ENCODE measurements around the gene DCPS.

The DCPS gene

GRCh38 chr11:126328938-126329643 lies 25.2 kb downstream of the DCPS start:
- no peak for DNase-seq

GRCh38 chr11:126329644-126330211 lies 25.9 kb downstream of the DCPS start:
- DNase-seq, result no peak

DNA sequence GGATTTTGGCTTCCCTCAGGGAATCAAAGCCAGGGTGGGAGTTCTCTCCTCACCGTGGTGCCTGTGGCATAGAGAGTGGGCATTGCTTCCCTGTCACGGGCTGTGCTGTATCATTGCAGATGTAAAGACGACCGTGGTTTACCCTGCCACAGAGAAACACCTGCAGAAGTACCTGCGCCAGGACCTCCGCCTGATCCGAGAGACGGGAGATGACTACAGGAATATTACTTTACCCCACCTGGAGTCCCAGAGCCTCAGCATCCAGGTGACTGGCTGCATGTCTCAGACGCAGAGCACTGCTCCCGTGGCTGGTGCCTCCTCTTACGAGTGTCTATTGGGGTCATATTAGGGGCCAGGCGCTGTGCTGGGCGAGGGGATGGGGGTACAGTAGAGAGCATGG lies 27.4 kb downstream of the DCPS start:
- DNase-seq, result no peak

- no peak for DNase-seq
These were observed 28.4 kb downstream of the DCPS start for GRCh38 chr11:126332221-126332711.

DNA sequence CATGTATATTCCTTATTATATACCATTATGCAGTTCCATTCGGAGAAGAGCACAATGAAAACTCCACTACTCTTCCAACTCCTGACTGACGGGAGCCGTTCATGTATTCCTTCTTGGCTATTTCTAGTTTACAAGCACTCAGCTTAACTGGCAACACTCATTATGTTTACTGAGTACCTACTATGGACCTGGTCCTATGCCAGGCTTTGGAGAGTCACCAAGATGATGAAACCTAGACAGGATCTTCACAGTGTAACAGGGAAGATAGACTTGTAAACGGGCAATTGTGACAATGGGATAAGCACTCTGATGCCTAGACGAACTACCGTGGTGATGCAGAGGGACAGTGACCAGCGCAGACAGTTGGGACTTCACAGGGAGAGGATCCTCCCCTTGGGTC lies 29.3 kb downstream of the DCPS start:
- no peak for DNase-seq

GRCh38 chr11:126334659-126335462 lies 31.0 kb downstream of the DCPS start:
- no peak for DNase-seq

DNA sequence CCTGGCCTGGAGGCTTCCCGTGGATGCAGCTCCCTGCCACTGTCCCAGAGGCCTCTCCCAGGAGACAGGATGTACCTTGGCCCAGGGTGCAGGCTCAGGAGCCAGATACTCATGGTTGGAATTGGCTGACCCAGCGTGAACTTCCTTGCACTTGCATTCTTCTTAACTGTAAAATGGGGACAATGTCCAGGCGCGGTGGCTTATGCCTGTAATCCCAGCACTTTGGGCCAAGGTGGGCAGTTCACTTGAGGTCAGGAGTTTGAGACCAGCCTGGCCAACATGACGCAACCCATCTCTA lies 31.6 kb downstream of the DCPS start:
- no peak for DNase-seq

GRCh38 chr11:126336138-126336541 lies 32.3 kb downstream of the DCPS start:
- DNase-seq, result peak; percentile 37 to 49

DNA sequence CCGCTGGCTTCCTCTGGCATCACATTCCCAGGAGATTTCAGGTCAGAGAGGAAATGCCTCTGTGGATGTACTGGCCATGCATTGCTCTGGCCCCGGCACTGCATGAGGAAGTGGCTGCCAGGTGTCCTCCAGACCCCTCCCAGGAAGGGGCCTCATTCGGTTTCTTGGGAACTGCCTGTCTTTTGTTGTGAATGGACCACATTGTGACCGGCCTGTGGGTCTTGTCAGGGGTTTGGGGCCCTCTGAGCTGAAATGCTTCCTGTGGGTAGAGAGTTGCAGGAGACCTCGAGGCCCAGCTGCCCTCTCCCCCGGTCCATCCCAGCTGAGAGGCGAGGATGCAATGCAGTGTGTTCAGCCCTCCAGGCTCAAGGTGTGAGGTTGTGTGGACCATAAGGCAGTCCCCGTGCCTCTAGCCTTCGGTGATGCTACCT lies 32.8 kb downstream of the DCPS start:
- DNase-seq, result peak; percentile 10 to 25

- no peak for DNase-seq
These were observed 33.2 kb downstream of the DCPS start for GRCh38 chr11:126337126-126337473.

DNA sequence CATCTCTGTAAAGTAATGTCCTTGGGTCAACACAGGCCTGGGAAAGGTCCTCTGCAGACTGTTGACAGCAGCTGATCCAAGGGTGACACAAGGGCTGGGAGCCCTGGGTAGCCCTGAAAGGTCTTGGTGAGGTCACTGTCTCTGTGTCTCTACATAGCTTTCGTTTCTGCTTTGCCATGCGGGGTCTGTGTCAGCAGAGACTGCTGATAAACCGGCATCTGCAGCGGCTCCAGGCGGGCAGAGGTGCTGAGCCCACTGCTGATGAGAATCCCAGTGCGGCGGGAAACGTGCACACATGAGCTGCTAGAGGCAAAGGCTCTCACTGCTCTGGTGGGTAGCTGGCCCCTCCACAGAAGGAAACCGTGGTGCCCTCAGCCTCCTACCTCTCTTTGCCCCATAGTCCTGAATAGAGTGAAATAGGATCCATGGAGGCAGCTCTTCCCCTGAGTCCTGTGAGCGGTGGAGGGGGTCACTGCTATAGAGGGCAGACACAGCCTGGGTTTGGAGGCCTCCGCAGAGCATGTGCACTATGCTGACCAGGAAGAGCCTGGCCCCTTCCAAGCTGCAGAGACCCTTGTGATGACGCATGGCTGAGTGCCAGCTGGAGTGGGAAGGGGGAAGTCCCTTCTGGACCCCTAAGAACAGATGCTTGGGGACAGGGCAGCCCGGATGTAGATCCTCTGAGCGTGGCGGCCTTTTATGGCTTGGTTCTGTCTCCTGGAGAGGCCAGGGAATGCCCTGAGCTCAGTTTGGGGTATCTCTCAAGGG lies 33.8 kb downstream of the DCPS start:
- DNase-seq, result no peak

GRCh38 chr11:126338346-126339055 lies 34.6 kb downstream of the DCPS start:
- DNase-seq, result no peak

DNA sequence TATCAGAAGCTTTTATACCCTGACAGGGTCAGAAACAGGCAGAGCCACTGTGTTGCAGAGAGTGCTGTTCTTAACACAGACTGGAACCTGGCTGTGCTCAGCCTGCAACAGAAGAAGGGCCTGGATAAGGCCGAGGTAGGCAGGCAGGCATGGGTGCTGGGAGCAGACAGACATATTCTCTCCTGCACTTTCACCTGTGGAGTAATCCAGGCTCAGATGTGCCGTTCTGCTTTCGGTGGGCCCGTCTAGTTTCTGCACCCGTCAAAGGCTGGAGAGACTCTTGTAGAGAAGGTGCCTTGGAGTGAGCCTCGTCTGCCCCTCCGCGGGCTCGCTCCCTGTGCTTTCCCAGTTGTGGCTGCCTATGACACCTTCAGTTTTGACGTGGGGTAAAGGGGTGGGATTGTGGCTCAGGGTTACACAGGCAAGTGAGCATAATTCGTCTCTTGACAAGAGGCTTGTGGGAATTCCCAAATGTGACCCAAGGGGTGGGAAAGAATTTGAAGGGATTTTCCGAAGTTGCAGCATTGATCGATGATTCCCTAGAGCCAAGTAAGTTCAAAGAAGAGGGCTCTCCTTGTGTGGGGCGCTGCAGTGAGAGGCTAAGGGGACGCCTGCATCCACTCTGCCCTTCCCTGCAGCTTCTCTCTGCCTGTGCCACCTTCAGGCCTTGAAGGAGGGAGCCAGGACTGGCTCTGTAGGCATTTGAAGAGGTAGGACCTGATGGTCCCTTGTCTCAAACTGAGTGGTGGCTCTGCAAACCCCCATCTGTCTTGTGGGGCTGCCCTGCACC lies 35.4 kb downstream of the DCPS start:
- DNase-seq, result no peak

- no peak for DNase-seq
These were observed 36.1 kb downstream of the DCPS start for GRCh38 chr11:126339863-126340434.

DNA sequence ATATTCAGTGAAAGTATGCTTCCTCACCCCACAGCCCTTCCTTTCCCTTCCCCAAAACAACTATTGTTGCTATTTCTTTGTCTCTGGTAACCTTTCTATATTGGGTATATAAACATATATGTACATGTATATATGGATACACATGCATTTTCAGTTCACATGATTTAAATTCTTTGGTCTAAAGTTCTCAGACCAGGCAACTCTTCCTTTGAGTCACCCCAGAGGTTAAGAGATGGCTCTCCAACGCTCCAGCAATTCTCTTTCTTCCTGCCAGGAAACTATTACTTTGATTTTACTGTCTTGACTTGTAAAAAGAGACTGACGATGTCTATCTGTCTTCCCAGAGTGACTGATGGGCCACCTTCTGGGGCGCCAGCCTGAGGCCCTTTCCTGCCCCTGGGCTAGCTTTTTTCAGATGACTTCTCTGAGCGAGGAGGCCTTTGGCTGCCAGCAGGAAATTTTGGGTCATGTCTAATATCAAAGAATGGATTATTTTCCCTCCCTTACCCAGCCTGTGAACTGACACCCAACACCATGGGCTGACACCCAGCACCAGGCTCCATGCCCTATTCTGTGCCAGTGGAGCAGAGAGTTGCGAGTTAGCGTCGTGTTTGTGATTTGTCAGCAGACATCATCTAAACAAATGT lies 37.2 kb downstream of the DCPS start:
- no peak for DNase-seq

DNA sequence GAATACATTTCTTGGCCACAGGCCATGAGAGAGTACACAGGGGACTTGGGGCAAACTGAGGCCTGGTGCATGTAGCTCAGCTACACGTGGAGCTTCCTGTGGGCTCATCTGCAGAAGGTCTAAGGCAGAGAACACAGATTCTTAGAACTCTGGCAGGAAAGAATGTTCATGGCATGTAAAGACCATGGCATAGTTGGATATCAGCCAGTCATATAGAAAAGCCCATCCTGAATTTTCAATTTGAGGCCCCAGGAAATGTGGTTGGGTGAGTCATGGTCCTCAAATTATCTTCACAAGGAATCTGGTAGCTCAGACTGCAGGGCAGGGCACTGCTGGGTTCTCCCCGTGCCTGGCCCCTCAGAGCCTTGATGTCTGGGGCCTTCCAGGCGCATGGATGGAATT lies 37.9 kb downstream of the DCPS start:
- DNase-seq, result peak; percentile 70 to 71

DNA sequence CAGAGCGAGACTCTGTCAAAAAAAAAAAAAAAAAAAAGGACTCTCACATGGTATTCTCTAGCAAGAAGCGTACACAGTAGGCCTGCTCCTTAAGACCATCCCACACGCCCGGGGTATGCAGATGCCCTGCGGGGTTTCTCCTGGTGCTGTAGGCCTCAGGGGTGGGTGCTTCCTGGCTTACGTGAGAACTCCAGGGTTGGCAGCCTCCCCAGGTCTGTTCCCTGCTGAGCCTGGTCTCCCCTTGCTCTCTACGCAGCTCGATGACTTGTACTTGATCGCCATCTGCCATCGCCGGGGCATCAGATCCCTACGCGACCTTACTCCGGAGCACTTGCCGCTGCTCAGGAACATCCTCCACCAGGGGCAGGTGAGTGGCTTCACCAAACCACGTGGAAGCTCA lies 39.2 kb downstream of the DCPS start:
- no peak for DNase-seq

DNA sequence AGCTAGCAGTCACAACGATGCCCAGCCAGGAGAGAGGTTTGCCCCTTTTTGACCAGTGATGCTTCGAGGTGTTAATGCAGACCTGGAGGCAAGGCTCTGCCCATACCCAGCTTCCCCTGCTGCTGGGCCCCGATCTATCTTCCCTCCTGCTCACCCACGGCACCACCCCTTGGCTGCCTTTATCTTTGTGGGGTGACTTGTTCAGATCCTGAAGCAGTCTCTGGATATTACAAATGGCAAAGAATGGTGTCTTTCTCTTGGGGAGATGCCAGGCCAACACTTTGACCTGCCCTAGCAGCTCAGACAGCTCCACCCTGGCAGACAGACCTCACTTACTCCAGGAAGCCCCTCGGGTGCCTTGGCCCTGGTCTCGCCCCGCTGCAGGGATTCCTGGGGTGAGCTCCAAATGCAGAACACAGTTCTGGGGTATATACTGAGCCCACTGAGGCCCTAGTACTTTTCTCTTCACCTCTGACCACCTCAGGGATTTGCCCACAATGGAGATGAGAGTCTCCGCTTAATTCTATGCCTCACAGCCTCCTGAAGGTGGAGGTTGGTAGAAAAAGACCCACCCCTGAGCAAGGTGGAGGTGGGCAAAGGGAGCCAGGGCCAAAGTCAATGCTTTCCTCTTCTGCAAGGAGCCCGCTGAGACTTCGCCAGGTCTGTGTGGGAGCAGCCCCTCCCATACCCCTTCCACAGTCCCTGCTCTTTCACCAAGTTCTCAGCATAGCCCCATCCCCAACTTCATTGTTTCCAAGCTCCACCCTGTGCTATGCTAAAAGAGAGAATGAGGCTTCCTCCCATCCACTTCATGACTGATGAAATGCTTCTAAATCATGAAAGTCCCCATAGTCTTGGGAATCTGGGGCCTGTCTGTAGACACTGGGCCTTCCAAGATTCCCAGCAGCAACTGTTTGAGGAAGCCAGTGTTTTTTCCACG lies 40.6 kb downstream of the DCPS start:
- DNase-seq, result no peak

DNA sequence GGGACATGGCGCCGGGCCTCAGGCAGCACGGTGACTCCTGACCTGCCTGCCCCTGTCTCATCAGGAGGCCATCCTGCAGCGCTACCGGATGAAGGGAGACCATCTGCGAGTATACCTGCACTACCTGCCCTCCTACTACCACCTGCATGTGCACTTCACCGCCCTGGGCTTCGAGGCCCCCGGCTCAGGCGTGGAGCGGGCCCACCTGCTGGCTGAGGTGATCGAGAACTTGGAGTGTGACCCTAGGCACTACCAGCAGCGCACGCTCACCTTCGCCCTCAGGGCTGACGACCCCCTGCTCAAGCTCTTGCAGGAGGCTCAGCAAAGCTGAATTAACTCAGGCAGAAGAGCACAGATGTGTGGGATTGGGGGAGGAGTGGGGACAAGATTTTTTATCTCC lies 41.4 kb downstream of the DCPS start:
- no peak for DNase-seq
